Measurements from ENCODE around the gene ETS2. TPM values are rescaled to one million over a fixed set of nuclear protein-coding genes. Genes with fewer than 3 reads are reported as not detected.
"Not testable (repeated sequence)": the region's sequence is repeated elsewhere in the genome, so short reads cannot be mapped to it uniquely, and the experiment has no call there.

Gene ETS2
- polyA plus RNA-seq, 3 donors = 54.2 to 150 (median 59.5) TPM

- Histone ChIP-seq H3K9ac (ENCODE audit: insufficient read depth, low read length, poor library complexity, severe bottlenecking) (no peak overlapping the region), H3K27me3 (ENCODE audit: control insufficient read depth in 2 of 2, insufficient read depth in 2 of 2, low read length in 2 of 2) (no peaks in the 10 kb centered on the region), H3K4me2 (replicated peaks; ENCODE audit: extremely low read depth, low read length, poor library complexity, severe bottlenecking) (no peak overlapping the region), H3K4me3 (replicated peaks in 1 of 3; ENCODE audit: low read depth in 2 of 3, low read length in 3 of 3) (no peak overlapping the region), H3K36me3 (replicated peaks in 1 of 2; ENCODE audit: control insufficient read depth in 1 of 2, insufficient read depth in 2 of 2, low read length in 2 of 2) (no peaks in the 10 kb centered on the region), H3K4me1 (ENCODE audit: control insufficient read depth in 1 of 2, insufficient read depth in 2 of 2, low read length in 2 of 2) (peaks cover 0 to 5% of the 10 kb centered on the region in 2 donors), H3K79me2 (ENCODE audit: insufficient read depth, low read length) (no peaks in the 10 kb centered on the region), H3K27ac (ENCODE audit: low read depth in 1 of 2, low read length in 2 of 2) (no peak overlapping the region), H4K20me1 (ENCODE audit: insufficient read depth, low read length) (no peaks in the 10 kb centered on the region), H2AFZ (ENCODE audit: insufficient read depth, low read depth, low read length, poor library complexity, severe bottlenecking) (no peak overlapping the region), H3K9me3 (replicated peaks in 1 of 2; ENCODE audit: control insufficient read depth in 1 of 2, insufficient read depth in 1 of 2, low read length in 2 of 2) (no peaks in the 10 kb centered on the region)
- H3K36me3 Mint-ChIP-seq = no peaks in the 10 kb centered on the region
- peaks cover 0 to 2% (median 0%) of the 10 kb centered on the region in 7 donors for H3K9me3 Mint-ChIP-seq
- no peak overlapping the region for H3K27ac Mint-ChIP-seq
- no peak overlapping the region for H3K4me3 Mint-ChIP-seq
- intact Hi-C loops (cut with micrococcal nuclease) = no loop called here
- TF ChIP-seq, protein P1, sequence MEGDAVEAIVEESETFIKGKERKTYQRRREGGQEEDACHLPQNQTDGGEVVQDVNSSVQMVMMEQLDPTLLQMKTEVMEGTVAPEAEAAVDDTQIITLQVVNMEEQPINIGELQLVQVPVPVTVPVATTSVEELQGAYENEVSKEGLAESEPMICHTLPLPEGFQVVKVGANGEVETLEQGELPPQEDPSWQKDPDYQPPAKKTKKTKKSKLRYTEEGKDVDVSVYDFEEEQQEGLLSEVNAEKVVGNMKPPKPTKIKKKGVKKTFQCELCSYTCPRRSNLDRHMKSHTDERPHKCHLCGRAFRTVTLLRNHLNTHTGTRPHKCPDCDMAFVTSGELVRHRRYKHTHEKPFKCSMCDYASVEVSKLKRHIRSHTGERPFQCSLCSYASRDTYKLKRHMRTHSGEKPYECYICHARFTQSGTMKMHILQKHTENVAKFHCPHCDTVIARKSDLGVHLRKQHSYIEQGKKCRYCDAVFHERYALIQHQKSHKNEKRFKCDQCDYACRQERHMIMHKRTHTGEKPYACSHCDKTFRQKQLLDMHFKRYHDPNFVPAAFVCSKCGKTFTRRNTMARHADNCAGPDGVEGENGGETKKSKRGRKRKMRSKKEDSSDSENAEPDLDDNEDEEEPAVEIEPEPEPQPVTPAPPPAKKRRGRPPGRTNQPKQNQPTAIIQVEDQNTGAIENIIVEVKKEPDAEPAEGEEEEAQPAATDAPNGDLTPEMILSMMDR (IDR thresholded peaks at IDR 0.05) = no peak
- peak in 1 of 3 donors; percentile 41 for DNase-seq
- H3K4me1 Mint-ChIP-seq = peaks cover 10% of the 10 kb centered on the region
- 100% methylated on average over 1 of the region's 4 CpGs for WGBS (ENCODE audit: insufficient coverage)
- H3K27me3 Mint-ChIP-seq (ENCODE audit: low read depth in 3 of 3) = peaks cover 0 to 3% (median 0%) of the 10 kb centered on the region in 3 donors
Observed at GRCh38 chr21:38843806-38844503, 38.2 kb downstream of the ETS2 start.

GRCh38 chr21:38845374-38845773 is 39.6 kb downstream of the ETS2 start:
- H3K4me3 Mint-ChIP-seq; H3K9ac ChIP-seq (ENCODE audit: insufficient read depth, low read length, poor library complexity, severe bottlenecking); H3K79me2 ChIP-seq (ENCODE audit: insufficient read depth, low read length); H3K4me3 ChIP-seq (replicated peaks in 1 of 3; ENCODE audit: low read depth in 2 of 3, low read length in 3 of 3); H3K27ac ChIP-seq (ENCODE audit: low read depth in 1 of 2, low read length in 2 of 2); H3K27me3 ChIP-seq (ENCODE audit: control insufficient read depth in 2 of 2, insufficient read depth in 2 of 2, low read length in 2 of 2); DNase-seq; H3K9me3 ChIP-seq (replicated peaks in 1 of 2; ENCODE audit: control insufficient read depth in 1 of 2, insufficient read depth in 1 of 2, low read length in 2 of 2); H3K36me3 Mint-ChIP-seq; H3K27me3 Mint-ChIP-seq (ENCODE audit: low read depth in 3 of 3); H3K27ac Mint-ChIP-seq; H3K36me3 ChIP-seq (replicated peaks in 1 of 2; ENCODE audit: control insufficient read depth in 1 of 2, insufficient read depth in 2 of 2, low read length in 2 of 2); H3K4me2 ChIP-seq (replicated peaks; ENCODE audit: extremely low read depth, low read length, poor library complexity, severe bottlenecking); intact Hi-C loops (cut with micrococcal nuclease); H2AFZ ChIP-seq (ENCODE audit: insufficient read depth, low read depth, low read length, poor library complexity, severe bottlenecking); H3K9me3 Mint-ChIP-seq; H3K4me1 Mint-ChIP-seq; H4K20me1 ChIP-seq (ENCODE audit: insufficient read depth, low read length); H3K4me1 ChIP-seq (ENCODE audit: control insufficient read depth in 1 of 2, insufficient read depth in 2 of 2, low read length in 2 of 2): not testable (repeated sequence)
- WGBS (ENCODE audit: insufficient coverage) = no CpG with 5 or more reads among the region's 2 CpGs
